GM18498 (cell line): ENCODE measurements around the gene STOX1.
"Not testable (repeated sequence)": the region's sequence is repeated elsewhere in the genome, so short reads cannot be mapped to it uniquely, and the experiment has no call there.

Experiments
- ATAC-seq: cut with Tn5 transposase; IDR thresholded peaks from one replicate; pipeline ENCODE4 v1.9.1; 2021; ENCODE audit warnings: mild to moderate bottlenecking, moderate library complexity; ENCODE audit not compliant: unreplicated experiment

The STOX1 gene

DNA sequence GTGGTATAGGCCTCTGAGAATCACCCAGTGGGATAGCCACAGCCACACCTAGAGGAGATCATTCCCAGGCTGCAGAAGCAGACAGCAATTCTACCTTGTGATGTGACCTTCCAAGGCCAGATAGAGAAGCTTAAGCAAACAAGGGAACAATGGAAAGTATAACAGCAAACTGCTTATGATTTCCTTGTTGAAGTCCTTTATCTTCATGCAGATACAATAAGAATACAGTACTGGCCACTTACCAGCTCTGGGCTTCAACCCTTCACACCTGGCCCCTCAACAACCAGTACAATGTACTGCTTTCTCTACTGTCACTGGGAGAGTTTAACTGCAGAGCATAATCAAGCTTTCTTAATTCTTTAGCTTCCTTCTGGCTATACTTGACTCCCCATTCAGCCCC lies 51.2 kb downstream of the STOX1 start:
- no peak for ATAC-seq

DNA sequence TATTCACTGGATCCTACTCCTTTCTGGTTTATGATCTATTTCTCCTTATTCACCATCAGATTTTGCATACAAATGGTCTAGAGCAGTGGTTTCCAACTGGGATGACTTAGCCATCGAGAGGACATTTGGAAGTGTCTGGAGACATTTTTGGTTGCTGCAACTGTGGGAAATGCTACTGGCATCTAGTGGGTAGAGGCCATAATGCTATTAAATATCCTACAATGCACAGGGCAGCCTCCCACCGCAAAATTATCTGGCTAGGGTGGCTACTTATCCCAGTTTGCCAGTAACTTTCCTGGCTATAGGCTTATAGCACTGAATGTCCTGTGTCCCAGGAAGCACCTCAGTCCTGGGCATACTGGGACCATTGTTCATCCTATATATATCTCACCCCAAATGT lies 52.3 kb downstream of the STOX1 start:
- no peak for ATAC-seq

- no peak for ATAC-seq
Measured at GRCh38 chr10:68880181-68880580, 52.9 kb downstream of the STOX1 start.

- no peak for ATAC-seq
Measured at GRCh38 chr10:68895041-68895440, 67.7 kb downstream of the STOX1 start.

DNA sequence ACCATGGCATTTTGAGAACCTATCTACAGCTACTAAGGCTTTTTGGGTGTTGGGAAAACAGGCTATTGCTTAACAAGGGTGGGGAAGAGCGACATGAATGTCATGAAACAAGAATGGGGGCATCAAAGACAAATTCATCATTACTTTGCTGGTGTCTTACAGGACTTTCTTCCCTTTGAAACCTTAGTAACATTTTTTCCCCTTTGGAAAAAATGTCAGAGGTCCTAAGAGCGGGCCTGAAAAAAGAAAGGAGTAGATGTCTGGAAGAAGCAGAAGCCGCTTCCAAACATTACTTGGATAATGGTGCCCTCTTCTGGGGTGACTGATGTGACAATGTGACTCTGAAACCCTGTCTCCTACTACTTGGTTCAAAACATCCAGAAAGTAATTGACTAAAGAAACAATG lies 70.0 kb downstream of the STOX1 start:
- no peak for ATAC-seq

GRCh38 chr10:68899186-68899745 lies 71.9 kb downstream of the STOX1 start:
- no peak for ATAC-seq

- ATAC-seq = peak; percentile 43
Measured at GRCh38 chr10:68900427-68901104, 73.2 kb downstream of the STOX1 start.

DNA sequence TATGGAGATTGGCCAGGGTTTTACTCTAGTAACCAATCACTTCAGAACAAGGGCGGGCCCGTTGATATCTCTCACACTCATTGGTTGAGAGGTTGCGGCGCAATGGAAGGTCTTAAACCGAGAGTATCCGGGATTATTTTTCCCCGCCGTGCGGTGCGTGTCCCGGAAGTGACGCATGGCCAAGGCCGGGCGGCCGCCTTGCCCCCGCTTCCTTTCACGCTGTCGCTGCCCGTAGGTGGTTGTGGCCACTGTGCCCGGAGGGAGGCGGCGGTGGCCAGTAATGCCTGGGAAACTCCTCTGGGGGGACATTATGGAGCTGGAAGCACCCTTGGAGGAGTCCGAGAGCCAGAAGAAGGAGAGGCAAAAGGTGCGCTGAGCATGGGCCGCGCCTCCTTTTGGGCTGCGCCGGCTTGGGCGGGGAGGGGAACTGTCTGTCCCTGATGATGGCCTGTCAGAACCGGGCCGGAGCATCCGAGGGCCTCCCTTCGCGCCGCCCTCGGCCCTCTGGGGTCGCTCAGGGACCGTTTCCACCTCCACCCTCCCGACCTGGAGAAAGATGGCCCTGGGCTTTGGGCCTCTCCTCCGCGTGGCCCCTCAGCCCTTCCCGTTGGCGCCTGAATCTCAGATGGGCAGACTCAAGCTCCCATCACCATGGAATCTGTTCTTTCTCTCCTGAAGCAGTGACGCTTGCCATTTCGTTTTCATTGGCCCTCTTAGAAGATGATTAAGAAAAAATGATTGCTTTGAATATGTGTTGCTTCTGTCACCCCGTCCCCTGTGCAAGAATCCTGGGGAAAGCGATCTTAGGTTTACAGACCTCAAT lies 74.0 kb downstream of the STOX1 start, which contains the start of gene DDX50:
TSS of gene DDX50 (plus strand) at position 211 of the 823 bp plus-strand sequence. CDS start at position 281, 70 bp downstream.
- ATAC-seq = peak; percentile 98

DNA sequence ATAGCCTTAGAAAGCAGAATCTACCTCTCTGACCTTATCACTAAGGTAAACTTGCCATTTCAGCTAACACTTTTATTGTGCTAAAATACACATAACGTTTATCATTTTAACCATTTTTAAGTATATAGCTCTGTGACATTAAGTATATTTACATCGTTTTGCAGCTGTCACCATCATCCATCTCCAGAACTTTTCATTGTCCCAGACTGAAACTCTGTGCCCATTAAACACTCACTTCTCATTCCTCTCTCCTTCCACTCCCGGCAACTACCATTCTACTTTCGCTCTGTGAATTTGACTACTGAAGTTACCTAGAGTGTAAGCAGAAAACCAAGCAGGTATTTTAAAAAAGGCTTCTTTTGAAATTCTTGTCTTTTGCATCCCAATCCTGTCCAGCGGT lies 75.1 kb downstream of the STOX1 start:
- ATAC-seq = no peak

- ATAC-seq = no peak
Measured at GRCh38 chr10:68924593-68924992, 97.3 kb downstream of the STOX1 start.

- ATAC-seq = no peak
Measured at GRCh38 chr10:68925489-68925888, 98.2 kb downstream of the STOX1 start.

DNA sequence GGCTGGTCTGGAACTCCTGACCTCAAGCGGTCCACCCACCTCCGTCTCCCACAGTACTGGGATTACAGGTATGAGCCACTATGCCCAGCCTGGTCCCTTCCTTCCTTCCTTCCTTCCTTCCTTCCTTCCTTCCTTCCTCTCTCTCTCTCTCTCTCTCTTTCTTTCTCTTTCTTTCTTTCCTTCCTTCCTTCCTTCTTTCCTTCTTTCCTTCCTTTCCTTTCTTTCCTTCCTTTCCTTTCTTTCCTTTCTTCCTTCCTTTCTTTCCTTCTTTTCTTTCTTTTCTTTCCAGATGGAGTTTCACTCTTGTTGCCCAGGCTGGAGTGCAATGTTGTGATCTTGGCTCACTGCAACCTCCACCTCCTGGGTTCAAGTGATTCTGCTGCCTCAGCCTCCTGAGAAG lies 101.8 kb downstream of the STOX1 start:
- not testable (repeated sequence) for ATAC-seq

DNA sequence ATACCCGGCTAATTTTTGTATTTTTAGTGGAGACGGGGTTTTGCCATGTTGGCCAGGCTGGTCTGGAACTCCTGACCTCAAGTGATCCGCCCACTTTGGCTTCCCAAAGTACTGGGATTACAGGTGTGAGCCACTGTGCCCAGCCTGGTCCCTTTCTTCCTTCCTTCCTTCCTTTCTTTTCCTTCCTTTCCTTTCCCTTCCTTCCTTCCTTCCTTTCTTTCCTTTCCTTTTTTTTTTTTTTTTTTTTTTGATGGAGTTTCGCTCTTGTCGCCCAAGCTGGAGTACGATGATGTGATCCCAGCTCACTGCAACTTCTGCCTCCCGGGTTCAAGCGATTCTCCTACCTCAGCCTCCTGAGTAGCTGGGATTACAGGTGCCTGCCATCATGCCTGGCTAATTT lies 102.6 kb downstream of the STOX1 start:
- not testable (repeated sequence) for ATAC-seq

DNA sequence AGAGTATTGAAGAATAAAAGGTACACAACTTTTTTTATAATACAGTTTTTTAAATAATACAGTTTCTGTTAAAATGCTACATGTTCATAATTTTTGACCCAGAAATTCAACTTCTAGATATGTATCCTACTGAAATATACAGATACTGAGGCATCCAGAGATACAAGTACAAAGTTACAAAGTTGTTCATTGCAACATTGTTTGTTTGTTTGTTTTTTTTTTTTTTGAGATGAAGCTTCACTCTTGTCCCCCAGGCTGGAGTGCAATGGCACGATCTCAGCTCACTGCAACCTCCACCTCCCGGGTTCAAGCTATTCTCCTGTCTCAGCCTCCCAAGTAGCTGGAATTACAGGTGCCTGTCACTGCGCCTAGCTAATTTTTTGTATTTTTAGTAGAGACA lies 105.5 kb downstream of the STOX1 start:
- not testable (repeated sequence) for ATAC-seq

DNA sequence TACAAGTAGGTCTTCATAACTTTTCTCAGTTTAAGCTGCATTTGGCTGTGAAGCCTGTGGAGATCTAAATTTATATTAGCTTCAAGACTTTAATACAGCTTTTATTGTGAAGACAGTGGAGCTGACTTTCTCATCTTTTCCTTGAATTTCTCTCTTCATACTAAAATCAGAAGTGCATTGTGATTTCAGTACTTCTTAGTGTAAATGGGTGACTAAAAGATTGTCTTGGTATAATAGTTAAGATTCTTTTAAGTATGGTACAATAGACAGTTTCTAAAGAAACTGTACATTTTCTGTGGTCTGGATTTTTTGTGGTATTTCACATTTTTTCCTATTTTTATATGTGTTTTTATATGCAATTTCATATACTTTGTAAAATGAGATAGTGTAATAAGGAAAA lies 107.7 kb downstream of the STOX1 start:
- ATAC-seq = no peak

GRCh38 chr10:68938117-68938516 lies 110.8 kb downstream of the STOX1 start:
- ATAC-seq = no peak

GRCh38 chr10:68938884-68939283 lies 111.6 kb downstream of the STOX1 start:
- ATAC-seq = no peak

GRCh38 chr10:68940917-68941316 lies 113.6 kb downstream of the STOX1 start:
- ATAC-seq = not testable (repeated sequence)
